ENCODE measurements around the gene CNBP. TPM values are rescaled to one million over a fixed set of nuclear protein-coding genes. Genes with fewer than 3 reads are reported as not detected.

CNBP gene
- total RNA-seq, 1 donor from 2014 or later = 227 TPM

DNA sequence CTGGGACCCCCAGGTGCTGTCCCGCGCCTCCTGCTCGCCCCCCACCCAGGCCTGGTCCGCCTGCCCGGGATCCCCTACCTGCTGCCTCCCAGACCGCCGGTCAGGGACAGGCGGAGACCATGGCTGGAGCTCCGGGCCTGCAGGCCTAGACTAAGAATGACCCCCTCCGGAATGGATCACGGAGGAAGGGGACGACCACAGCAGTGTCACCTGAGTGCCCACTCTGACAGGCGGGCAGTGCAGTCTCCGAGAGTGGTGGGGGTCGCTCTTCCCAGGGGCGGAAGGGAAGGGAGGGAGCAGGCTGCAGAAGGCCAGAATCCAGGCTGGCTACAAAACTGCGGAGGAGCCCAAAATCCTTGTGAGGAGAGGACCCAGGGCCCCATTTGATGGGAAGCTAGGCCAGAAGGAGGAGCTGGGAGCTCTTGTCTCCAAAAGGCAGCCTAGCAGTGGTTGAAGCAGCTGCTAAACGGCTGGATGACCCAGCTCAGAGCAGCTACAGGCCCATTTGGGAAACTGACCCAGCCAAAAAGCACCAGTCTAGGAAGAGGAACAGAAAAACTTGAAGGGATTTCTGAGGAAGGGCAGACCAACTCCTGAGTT is 61.2 kb downstream of the CNBP start:
- TF ChIP-seq, protein P1, sequence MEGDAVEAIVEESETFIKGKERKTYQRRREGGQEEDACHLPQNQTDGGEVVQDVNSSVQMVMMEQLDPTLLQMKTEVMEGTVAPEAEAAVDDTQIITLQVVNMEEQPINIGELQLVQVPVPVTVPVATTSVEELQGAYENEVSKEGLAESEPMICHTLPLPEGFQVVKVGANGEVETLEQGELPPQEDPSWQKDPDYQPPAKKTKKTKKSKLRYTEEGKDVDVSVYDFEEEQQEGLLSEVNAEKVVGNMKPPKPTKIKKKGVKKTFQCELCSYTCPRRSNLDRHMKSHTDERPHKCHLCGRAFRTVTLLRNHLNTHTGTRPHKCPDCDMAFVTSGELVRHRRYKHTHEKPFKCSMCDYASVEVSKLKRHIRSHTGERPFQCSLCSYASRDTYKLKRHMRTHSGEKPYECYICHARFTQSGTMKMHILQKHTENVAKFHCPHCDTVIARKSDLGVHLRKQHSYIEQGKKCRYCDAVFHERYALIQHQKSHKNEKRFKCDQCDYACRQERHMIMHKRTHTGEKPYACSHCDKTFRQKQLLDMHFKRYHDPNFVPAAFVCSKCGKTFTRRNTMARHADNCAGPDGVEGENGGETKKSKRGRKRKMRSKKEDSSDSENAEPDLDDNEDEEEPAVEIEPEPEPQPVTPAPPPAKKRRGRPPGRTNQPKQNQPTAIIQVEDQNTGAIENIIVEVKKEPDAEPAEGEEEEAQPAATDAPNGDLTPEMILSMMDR (IDR thresholded peaks at IDR 0.05; ENCODE audit: insufficient read depth, low read depth, low read length) = no peak
- no peak for TF ChIP-seq EZH2 (IDR thresholded peaks at IDR 0.05; ENCODE audit: insufficient read depth, low read length)
- peak overlapping the region; percentile 75 for H3K4me3 Mint-ChIP-seq (ENCODE audit: unreplicated experiment)
- H3K27ac Mint-ChIP-seq (ENCODE audit: unreplicated experiment) = no peak overlapping the region

DNA sequence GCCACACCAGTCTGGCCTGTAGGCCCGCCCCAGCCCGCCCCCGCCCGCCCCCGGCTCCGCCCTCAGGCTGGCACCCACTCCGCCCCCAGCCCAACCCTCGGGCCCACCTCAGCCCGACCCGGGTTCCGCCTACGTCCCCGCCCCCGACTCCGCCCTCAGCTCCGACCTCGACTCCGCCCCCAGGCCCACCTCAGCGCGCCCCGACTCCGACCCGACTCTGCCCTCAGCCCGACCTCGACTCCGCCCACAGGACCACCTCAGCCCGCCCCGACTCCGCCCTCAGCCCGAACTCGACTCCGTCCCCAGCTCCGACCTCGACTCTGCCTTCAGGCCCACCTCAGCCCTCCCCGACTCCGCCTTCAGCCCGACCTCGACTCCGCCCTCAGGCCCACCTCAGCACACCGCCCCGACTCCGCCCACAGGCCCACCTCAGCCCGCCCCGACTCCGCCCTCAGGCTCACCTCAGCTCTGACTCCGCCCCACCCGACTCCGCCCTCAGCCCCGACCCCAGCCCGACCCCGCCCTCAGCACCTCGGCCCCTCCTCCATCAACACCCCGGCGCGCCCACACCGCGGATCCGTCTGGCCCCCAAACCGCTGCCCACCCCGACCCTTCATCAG is 61.8 kb downstream of the CNBP start, which contains the start of gene RAB43:
TSS of gene RAB43 (minus strand) at position 13 of the 620 bp plus-strand sequence. CDS start 315 bp downstream, outside the sequence.
- Mint-ChIP-seq H3K27me3 (ENCODE audit: low read depth, unreplicated experiment) (no peaks in the 10 kb centered on the region), H3K9me3 (ENCODE audit: unreplicated experiment) (no peaks in the 10 kb centered on the region), H3K4me3 (ENCODE audit: unreplicated experiment) (peak within 1 kb of the TSS; percentile 88), H3K4me1 (ENCODE audit: low read depth, unreplicated experiment) (peaks cover 21% of the 10 kb centered on the region), H3K27ac (ENCODE audit: unreplicated experiment) (peak within 1 kb of the TSS; percentile 80), H3K36me3 (ENCODE audit: low read depth, unreplicated experiment) (peaks cover 3% of the 10 kb centered on the region)
- Histone ChIP-seq H4K20me1 (ENCODE audit: insufficient read depth, low read length) (peaks cover 34% of the 10 kb centered on the region), H3K9ac (ENCODE audit: low read length) (peak within 1 kb of the TSS; percentile 81), H2AFZ (ENCODE audit: low read depth, low read length) (peak within 1 kb of the TSS; percentile 87), H3K36me3 (ENCODE audit: insufficient read depth, low read length) (peaks cover 8% of the 10 kb centered on the region), H3K79me2 (ENCODE audit: insufficient read depth, low read length) (peaks cover 34% of the 10 kb centered on the region), H3K4me1 (ENCODE audit: insufficient read depth, low read length) (peaks cover 7% of the 10 kb centered on the region), H3K9me3 (ENCODE audit: insufficient read depth, low read depth, low read length) (no peaks in the 10 kb centered on the region), H3K4me2 (ENCODE audit: low read length) (peak within 1 kb of the TSS; percentile 91), H3K27me3 (ENCODE audit: insufficient read depth, low read length) (no peaks in the 10 kb centered on the region), H3K4me3 (ENCODE audit: insufficient read depth, low read depth, low read length) (peak within 1 kb of the TSS; percentile 77), H3K27ac (ENCODE audit: low read depth, low read length) (peak within 1 kb of the TSS; percentile 45)
- FAIRE-seq (no peak), DNase-seq (ENCODE audit: low read depth) (peak; percentile 58)
- TF ChIP-seq EZH2 (IDR thresholded peaks at IDR 0.05; ENCODE audit: insufficient read depth, low read length) = no peak
- TF ChIP-seq, protein P1 (IDR thresholded peaks at IDR 0.05; ENCODE audit: insufficient read depth, low read depth, low read length) = no peak

More for the DNA sequence above, 61.2 kb downstream of the CNBP start:
- DNase-seq (ENCODE audit: low read depth) = no peak
- FAIRE-seq = no peak
- peaks cover 4% of the 10 kb centered on the region for H3K36me3 ChIP-seq (ENCODE audit: insufficient read depth, low read length)
- peaks cover 6% of the 10 kb centered on the region for H3K36me3 Mint-ChIP-seq (ENCODE audit: low read depth, unreplicated experiment)
- peak overlapping the region; percentile 51 for H2AFZ ChIP-seq (ENCODE audit: low read depth, low read length)
- H3K9me3 Mint-ChIP-seq (ENCODE audit: unreplicated experiment) = no peaks in the 10 kb centered on the region
- peaks cover 27% of the 10 kb centered on the region for H4K20me1 ChIP-seq (ENCODE audit: insufficient read depth, low read length)
- H3K4me1 ChIP-seq (ENCODE audit: insufficient read depth, low read length) = peaks cover 7% of the 10 kb centered on the region
- H3K79me2 ChIP-seq (ENCODE audit: insufficient read depth, low read length) = peaks cover 28% of the 10 kb centered on the region
- peak overlapping the region; percentile 91 for H3K4me2 ChIP-seq (ENCODE audit: low read length)
- peaks cover 21% of the 10 kb centered on the region for H3K4me1 Mint-ChIP-seq (ENCODE audit: low read depth, unreplicated experiment)
- no peaks in the 10 kb centered on the region for H3K9me3 ChIP-seq (ENCODE audit: insufficient read depth, low read depth, low read length)
- no peak overlapping the region for H3K4me3 ChIP-seq (ENCODE audit: insufficient read depth, low read depth, low read length)
- H3K27me3 ChIP-seq (ENCODE audit: insufficient read depth, low read length) = no peaks in the 10 kb centered on the region
- H3K27me3 Mint-ChIP-seq (ENCODE audit: low read depth, unreplicated experiment) = no peaks in the 10 kb centered on the region
- no peak overlapping the region for H3K27ac ChIP-seq (ENCODE audit: low read depth, low read length)
- H3K9ac ChIP-seq (ENCODE audit: low read length) = peak overlapping the region; percentile 79
